GM19397 (cell line): ENCODE data around the gene AMBN.
"Not testable (repeated sequence)": the region's sequence is repeated elsewhere in the genome, so short reads cannot be mapped to it uniquely, and the experiment has no call there.

Source experiments
- ATAC-seq: cut with Tn5 transposase; IDR thresholded peaks from one replicate; pipeline ENCODE4 v1.9.1; 2021; ENCODE audit warnings: mild to moderate bottlenecking, moderate library complexity; ENCODE audit not compliant: unreplicated experiment

The AMBN gene

DNA sequence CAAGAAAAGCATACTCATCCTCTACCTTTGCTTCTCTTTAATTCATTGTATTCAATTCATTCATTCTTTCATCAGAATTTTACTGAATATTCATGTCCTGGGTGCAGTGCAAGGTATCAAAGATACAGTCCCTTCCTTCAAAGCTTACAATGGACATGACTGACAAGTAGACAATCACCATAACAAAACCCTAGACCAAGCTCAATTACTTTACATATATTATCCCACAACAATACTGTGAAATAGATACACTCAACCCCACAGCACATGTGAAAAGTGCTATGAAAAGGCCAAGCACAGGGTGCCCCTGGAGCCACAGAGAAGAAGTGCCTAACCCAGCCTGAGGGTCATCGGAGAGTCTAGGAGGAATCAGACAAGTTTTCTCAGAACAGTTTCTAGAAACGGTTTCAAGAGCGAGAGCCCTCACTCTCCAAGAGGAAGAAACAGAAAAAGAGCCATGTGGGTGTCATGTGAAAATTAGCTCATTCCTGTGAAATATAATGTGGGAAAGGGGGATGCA, 15.3 kb downstream of the AMBN start:
- no peak for ATAC-seq

DNA sequence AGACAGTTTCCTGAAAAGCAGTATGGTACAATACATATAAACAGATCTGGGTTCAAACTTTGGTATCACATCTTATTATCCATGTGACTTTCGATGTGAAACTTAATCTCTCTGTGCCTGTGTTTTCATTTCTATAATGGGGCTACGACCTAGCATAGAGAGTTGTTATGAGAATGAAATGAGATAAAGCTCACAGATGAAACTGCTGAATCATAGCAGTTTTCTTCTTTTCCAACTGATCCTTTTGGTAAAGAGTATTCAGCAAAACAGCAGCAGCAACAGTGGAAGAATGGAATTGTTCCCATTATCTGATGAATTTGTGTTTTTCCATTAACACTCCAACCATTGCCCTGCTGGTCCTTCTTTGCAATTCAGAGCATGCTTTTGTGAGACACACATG, 16.3 kb downstream of the AMBN start:
- ATAC-seq = no peak

DNA sequence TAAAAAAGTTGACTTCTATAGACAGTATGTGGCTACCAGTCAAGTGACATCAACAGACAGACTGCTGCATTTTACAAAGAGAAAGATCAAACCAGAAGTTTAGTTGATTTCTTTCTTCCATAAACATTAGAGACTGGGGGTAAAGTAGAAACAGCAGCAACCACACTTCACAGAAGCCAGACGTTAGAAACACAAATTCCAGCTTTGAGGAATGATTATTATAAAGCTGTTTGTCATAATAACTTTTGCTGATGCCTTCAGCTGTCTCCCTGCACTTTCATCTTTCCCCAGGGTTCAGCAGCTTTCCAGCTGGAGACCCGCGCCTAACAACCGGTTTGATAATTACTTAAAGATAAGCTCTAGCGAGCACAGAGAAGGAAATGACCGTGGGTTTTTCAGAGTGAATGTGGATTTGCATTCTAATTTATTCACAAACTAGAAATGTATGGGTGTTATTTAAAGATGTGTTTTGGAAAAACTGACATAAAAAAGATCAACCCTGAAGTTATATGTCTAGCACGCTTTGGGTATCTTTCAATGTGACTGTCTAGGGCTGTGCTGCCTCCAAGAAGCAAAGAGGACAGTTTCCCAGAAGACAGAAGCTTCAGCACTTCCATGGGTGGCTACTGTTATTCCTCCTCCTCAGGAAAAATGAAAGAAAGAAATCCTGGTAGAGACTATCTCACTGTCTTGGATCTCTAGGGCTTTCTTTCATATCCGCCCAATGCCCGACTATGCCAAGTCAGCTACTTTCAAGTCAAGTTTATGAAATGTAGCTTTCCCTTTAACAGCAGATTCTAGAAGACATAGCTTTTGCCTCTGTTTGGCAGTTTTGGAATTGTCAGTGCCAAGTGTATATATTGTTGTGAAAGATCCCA, 21.5 kb downstream of the AMBN start:
- peak; percentile 74 for ATAC-seq

DNA sequence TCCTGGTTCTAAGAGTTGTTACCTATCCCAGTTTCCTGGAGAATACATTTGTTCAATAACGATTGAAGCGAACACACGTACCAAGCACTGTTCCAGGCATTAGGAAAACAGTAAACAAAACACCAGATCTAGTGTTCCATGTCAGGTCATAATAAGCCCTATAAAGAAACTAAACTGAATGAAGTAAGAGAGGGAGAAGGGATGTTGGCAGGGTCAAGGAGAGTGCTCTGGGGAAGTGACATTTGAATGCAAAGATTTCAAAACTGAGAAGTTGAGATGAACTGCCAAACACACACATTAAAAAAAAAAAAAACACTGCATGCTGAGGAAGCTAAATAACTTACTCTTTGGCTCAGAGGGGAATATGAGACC, 22.1 kb downstream of the AMBN start:
- no peak for ATAC-seq

DNA sequence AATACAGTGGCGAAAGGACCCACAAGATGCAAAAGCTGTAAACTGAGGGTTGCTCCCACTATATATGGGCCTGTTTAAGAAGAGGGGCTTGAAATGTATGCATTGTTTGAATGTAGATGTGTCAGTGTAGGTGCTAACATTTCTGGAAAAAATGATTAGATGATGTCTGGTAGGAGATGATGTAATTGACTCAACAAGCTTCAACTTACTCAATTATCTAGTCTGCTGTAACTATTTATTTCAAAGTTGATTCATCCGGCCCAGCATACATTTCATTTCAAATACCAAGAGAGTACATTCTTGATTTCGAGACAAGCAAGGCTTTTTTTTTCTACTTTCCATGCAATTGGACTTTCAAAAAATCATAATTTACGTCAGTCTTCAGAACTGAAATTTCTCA, 27.2 kb downstream of the AMBN start:
- no peak for ATAC-seq

DNA sequence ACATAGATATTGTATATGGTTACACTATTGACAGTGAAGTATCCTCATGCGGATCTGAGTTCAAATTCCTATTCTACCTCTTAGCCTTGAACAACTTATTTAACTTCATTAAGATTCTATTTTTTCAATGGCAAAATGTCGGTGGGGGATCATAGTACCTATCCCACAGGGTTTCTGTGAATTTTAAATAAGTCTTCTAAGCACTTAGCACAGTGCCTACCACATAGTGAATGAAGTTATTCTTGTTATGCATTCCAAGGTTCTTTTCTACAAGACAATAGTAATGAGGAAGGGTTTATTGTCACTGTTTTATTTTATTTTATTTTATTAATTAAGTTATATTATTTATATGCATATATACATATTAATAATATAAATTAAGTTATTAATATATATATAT, 27.7 kb downstream of the AMBN start:
- ATAC-seq = no peak

DNA sequence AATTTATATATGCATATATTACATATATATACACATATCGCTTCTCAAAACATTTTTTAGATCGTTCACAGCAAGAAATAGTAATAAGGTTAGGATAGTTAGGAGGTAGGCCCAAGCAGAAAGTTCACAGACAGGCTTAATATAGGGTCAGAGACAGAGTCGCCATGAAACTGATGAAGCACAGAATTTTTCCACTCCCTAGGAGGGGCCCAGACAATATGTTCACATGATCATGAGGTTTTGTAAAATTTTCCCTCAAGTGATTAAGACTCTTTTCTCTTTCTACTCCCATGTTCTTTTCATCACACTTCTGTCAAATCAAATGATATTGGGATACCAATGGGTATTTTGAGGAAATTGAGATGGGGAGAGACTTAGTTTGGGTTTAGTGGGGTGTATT, 31.3 kb downstream of the AMBN start:
- ATAC-seq = no peak

DNA sequence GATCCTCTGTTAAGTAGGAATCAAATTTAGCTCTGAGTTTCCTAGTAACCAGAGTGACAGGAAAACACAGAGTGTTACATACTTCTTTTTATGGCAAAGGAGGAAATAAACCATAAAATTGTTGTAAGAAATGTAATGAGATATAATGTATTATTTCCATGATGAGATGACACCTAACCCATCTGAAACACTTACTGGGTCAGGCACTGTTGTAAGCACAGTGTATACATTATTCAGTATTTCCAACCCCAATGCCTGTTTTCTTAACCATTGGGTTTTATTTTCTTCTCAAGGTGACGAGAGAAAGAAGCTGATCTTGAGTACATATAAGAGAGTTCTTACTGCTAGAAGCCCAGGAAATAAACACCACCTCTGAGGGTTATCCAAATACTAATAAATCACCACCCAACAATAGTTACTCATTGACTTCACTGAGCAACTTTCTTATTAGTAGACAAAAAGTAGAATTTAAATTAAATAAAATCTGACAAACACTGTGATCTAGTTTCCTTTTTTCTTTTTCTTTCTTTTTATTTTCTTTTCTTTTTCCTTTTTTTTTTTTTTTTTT, 32.3 kb downstream of the AMBN start:
- no peak for ATAC-seq

DNA sequence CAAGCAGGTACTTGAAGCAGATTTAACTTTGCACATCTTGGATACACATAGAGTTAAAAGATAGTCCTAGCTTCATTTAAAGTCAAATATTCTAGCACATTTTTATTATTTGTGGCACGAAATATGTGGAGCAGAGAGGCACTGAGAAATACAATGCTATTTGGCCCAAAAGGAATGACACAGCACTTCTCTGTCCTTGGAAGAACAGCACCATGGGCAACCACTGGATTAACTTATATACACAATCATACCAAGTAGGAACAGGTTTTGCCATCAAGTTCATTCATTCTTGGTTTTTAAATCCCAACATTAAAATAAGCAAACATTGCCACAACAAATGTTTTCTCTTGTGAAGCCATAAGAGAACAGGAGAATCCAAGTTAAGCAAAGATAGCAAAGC, 35.6 kb downstream of the AMBN start:
- ATAC-seq = no peak

DNA sequence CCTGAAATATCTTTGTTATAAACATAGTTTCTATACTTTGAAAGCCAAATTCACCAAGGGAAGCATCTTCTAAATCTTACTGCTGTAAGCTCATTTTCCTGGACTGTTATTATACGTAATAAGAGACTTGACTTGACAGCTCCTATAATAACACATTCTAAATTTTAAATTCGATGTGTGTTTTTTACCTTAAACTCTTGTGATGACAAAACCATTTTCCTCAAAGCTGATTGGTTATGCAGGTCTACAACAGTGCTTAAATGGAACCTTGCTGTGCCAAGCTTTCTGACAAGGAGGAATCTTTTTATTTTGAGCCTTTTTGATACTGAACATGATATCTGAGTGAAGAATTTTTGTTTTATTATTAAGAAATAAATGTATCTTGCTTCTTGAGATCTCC, 36.4 kb downstream of the AMBN start, which contains the start of gene ENAM:
Gene ENAM (plus strand): TSS at position 301 of the 400 bp plus-strand sequence. CDS start 757 bp downstream, outside the sequence.
- ATAC-seq = no peak

DNA sequence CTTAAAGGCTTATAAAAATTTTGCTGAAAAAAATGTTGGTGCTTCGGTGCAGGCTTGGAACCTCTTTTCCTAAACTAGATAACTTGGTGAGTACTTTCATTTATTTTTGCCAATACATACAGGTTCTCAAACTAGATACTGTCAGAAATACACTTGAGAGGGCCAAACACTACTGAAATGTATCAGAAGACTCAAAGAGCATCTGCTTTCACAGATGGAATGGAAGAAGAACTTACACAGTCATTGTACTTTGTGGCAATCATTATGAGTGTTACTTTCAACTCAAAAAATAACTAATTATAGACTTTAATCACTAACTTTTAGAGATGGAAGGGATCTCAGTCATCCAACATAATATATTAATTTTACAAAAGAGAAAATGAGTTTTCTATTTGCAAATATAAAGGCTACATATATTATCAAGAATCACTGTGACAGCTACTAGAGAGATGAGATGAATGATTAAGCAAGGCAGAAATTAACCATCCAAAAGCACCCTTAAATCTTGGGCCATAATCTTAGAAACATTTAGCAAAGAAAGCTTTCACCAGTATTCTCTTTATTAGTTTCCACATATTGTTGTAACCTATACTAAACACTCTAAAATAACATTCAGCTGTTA, 37.5 kb downstream of the AMBN start:
- ATAC-seq = no peak

DNA sequence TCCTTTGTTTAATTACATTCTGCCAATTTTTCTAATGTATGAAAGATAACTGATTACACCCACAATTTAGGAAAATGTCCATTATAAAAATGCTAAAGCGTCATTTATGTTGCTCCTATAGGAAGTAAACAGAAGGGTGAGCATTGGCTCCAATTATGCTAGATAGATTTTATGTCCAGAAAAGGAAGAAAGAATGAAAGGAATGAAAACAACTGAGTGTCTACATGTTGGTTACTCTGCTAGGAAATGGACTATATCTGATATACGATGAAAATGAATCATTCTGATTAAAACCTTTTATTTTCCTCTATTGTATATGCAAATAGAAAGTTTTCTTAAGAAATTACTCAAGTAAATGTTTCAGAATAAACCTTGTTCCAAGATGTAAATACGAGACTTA, 38.1 kb downstream of the AMBN start:
- no peak for ATAC-seq

DNA sequence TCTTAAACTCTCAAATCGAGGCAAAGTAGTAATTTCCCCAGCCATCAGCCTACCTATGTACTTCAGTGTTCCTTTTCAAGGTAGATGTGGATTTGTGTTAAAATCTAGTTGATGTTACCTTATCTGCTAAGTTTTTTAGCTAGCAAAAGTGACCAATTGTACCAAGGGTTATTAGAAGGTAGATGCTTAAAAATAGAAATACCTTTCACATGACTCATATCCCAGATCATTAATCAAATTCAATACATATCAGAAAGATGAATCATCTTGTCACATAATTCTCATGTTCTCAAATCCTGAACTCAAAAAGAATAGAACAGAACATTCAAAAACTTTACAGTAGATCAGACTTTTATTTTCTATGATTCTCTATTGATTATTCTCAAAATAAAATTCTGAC, 40.0 kb downstream of the AMBN start:
- ATAC-seq = no peak

DNA sequence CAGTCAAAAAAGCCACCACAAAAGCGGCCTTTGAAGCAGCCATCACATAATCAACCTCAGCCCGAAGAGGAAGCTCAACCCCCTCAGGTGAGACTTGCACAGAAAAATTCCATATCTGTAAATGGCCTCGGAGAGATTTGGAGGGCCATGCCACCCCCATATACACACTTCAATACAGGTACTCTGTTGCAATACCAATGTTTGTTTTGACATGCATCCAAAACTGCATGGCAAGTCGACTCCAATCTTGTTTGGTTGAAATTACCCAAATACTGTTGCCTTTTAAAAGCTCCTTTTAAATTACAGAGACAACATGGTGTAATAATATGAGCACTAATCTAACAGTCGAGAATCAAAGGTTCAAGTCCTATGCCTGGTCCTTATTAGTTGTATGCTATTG, 42.4 kb downstream of the AMBN start:
- no peak for ATAC-seq

DNA sequence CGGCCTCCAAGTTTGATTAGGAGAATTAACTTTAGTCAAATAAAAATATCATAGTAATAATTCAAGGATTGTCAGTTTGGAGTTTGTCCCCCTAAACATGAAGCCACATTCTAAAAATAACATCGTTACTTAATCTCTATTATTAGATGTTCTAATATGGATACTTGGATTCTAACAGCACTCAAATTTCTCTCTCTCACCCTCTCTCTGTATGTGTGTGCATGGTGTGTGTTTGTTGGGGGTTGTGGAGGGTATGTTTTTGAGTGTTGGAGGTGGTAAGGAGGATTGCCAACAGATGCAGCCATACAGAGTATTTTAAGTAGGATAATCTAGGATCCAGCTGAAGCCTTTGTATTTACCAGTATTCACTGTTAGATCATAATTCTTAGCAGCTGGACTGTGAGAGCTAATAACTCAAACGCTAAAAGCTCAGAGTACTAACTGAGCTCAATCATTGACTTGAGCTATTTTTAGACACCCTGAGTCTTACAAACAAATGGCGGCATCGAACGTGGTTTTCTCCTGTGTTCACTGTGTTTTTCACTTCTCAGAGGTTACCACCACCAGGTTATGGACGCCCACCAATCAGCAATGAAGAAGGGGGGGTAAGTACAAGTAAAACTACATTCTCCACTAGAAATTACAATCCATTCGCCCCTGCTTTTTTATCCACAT, 45.3 kb downstream of the AMBN start:
- peak; percentile 57 for ATAC-seq

DNA sequence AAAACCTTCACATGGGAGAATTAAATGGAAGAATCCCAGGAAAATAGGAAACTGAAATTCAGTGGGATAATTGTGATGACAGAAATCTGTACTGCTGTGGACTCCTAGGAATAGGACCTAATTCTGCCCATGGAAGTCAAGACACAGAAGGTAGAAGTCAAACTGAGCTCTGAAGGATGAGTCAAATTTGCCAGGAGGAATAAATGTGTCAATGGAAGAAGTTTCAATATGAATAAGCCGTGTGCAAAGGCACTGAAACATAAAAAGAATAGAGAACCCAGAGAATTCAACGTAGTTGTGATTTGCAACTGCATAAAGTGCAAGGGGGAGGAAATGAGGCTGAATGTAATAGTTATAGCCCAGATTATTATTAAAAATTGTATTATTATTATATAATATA, 48.1 kb downstream of the AMBN start:
- no peak for ATAC-seq

DNA sequence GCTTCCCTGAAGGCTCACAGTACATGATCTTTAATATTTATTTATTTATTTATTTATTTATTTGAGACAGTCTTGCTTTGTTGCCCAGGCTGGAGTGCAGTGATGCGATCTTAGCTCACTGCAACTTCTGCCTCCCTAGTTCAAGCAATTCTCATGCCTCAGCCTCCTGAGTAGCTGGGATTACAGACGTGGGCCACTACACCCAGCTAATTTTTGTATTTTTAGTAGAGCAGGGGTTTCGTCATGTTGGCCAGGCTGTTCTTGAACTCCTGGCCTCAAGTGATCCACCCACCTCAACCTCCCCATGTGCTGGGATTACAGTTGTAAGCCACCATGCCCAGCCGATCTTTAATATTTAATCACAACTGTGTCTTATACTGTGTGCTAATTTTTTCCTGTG, 58.7 kb downstream of the AMBN start:
- ATAC-seq = not testable (repeated sequence)

DNA sequence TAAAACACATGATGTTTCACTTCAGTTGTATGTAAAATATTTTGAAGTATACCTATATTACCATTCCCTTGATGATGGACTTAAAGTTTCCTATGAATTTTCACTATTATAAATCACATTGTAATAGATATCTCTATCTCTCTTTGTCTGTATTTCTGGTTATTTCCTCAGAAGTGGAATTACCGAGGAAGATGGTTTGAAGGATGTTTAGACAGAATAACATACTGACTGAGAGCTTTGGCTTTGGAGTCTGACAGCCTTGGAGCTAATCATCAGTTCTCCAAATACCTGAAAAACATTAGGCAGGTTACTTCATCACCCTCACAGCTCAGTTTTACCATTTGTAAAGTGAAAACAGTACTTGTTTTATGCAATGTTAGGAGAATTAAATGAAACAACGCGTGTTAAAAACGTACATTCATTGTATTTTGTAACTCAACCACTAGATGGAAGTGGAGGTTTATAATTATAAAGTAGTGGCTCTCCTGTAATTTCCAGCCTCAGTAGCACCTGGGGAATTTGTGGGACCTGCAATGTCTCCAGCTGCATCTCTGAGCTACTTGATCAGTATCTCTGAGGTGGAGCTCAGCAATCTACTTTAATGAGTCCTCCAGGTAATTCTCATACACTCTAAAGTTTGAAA, 59.9 kb downstream of the AMBN start:
- ATAC-seq = no peak

DNA sequence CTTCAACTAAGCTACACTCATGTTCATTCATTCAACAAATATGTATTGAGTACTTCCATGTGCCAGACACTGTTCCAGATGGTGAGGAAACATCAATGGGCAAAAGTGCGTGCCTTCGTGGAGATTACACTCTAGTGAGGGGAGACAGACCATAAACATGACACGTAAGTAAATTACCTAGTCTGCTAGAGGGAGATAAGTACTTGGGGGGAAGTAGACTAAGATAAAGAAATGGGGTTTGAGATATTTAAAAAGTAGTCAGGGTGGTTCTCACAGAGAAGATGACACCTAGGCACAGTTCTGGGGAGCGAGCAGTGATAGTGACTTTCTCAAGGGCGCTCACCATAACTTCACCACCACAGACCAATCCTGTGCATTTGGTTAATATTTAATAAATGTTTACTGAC, 62.6 kb downstream of the AMBN start:
- no peak for ATAC-seq
